IMR-90 (cell line): ENCODE data around the gene ZNF783. TPM values are rescaled to one million over a fixed set of nuclear protein-coding genes. Genes with fewer than 3 reads are reported as not detected.

Experiments used
- ATAC-seq: fragments of 200-7000 bp; cut with Tn5 transposase; 2 replicates; pipeline ENCODE4 v1.9.1; 2020; ENCODE audit warnings: low read depth, mild to moderate bottlenecking, moderate library complexity
- BruUV-seq: library from RNA; stranded (reverse); fragments of 400-500 nt; replicated peaks from 2 replicates; lab custom pipeline; 2021; lab: Mats Ljungman, UMichigan
- CTCF ChIA-PET: fragments of 300-600 bp; formaldehyde crosslinking; extraction: SDS; loops from one replicate; lab custom pipeline; 2021; ENCODE audit warnings: antibody characterized with exemption; lab: Yijun Ruan, JAX
- POLR2A ChIA-PET: fragments of 300-600 bp; sonication (Branson Sonifier 250); formaldehyde crosslinking; loops from one replicate; lab custom pipeline; 2022; ENCODE audit warnings: antibody characterized with exemption; ENCODE audit not compliant: unreplicated experiment; lab: Charles Lee
- DNase-seq: peaks from one replicate; pipeline ENCODE4 v3.0.0; 2013
- H2AFZ ChIP-seq: replicated peaks from 2 replicates; pipeline ENCODE3; 2013; ENCODE audit warnings: low read length, mild to moderate bottlenecking; ENCODE audit not compliant: poor library complexity
- H2AK5ac ChIP-seq: 2 replicates; pipeline ENCODE4 v1.6.1; 2013; ENCODE audit warnings: low read depth, low read length, inconsistent platforms
- H2AK9ac ChIP-seq: replicated peaks from 2 replicates; pipeline ENCODE3; 2013; ENCODE audit warnings: mild to moderate bottlenecking, low read depth, low read length, moderate library complexity; ENCODE audit not compliant: poor library complexity
- H2BK120ac ChIP-seq: 2 replicates; pipeline ENCODE4 v1.6.1; 2013; ENCODE audit warnings: low read depth, low read length, inconsistent platforms
- H2BK15ac ChIP-seq: 3 replicates; pipeline ENCODE4 v1.6.1; 2013; ENCODE audit warnings: low read depth, low read length, inconsistent platforms
- H2BK20ac ChIP-seq: 2 replicates; pipeline ENCODE4 v1.6.1; 2013; ENCODE audit warnings: low read depth, mild to moderate bottlenecking, inconsistent platforms, low read length, moderate library complexity
- H2BK5ac ChIP-seq: 2 replicates; pipeline ENCODE4 v1.6.1; 2013; ENCODE audit warnings: mild to moderate bottlenecking, low read depth, low read length, inconsistent platforms; ENCODE audit not compliant: poor library complexity, severe bottlenecking
- H3K14ac ChIP-seq: replicated peaks from 2 replicates; pipeline ENCODE4 v1.6.1; 2013; ENCODE audit warnings: low read depth, low read length, inconsistent platforms
- H3K18ac ChIP-seq: 2 replicates; pipeline ENCODE4 v1.6.1; 2013; ENCODE audit warnings: low read depth, low read length, control low read depth
- H3K23ac ChIP-seq: 2 replicates; pipeline ENCODE4 v1.6.1; 2013; ENCODE audit warnings: low read depth, low read length, inconsistent platforms
- H3K27ac ChIP-seq: 2 replicates; pipeline ENCODE4 v1.5.1; 2013; ENCODE audit warnings: mild to moderate bottlenecking, control low read depth, low read length; ENCODE audit not compliant: insufficient read depth
- H3K27me3 ChIP-seq: 2 replicates; pipeline ENCODE4 v1.6.1; 2013; ENCODE audit warnings: low read length; ENCODE audit not compliant: control insufficient read depth, insufficient read depth
- H3K36me3 ChIP-seq: 2 replicates; pipeline ENCODE4 v1.6.1; 2013; ENCODE audit warnings: low read length, mixed read lengths; ENCODE audit not compliant: control insufficient read depth, insufficient read depth
- H3K4ac ChIP-seq: 2 replicates; pipeline ENCODE4 v1.6.1; 2013; ENCODE audit warnings: low read depth, low read length, inconsistent platforms
- H3K4me1 ChIP-seq: 2 replicates; pipeline ENCODE4 v1.6.1; 2013; ENCODE audit warnings: low read length, mixed read lengths; ENCODE audit not compliant: control insufficient read depth, insufficient read depth
- H3K4me2 ChIP-seq: 2 replicates; pipeline ENCODE4 v1.6.1; 2013; ENCODE audit warnings: low read depth, mild to moderate bottlenecking, control low read depth, low read length, moderate library complexity
- H3K4me3 ChIP-seq: 2 replicates; pipeline ENCODE4 v1.5.1; 2013; ENCODE audit warnings: low read depth, mild to moderate bottlenecking, control low read depth, low read length, moderate library complexity; ENCODE audit not compliant: insufficient read depth
- H3K56ac ChIP-seq: 2 replicates; pipeline ENCODE4 v1.6.1; 2013; ENCODE audit warnings: low read length, inconsistent platforms; ENCODE audit not compliant: insufficient read depth; ENCODE audit errors: extremely low read depth
- H3K79me1 ChIP-seq, 2 experiments: 2 replicates each; pipeline ENCODE4 v1.6.1; 2013; ENCODE audit warnings: low read length in 2 of 2, inconsistent platforms in 1 of 2, low read depth in 1 of 2
- H3K9ac ChIP-seq: 2 replicates; pipeline ENCODE4 v1.6.1; 2013; ENCODE audit warnings: low read depth, low read length, control low read depth
- H3K9me1 ChIP-seq: 2 replicates; pipeline ENCODE4 v1.6.1; 2013; ENCODE audit warnings: low read length, inconsistent platforms; ENCODE audit not compliant: insufficient read depth
- H3K9me3 ChIP-seq: 2 replicates; pipeline ENCODE4 v1.6.1; 2013; ENCODE audit warnings: low read length; ENCODE audit not compliant: control insufficient read depth, insufficient read depth
- H4K20me1 ChIP-seq: 2 replicates; pipeline ENCODE4 v1.6.1; 2013; ENCODE audit warnings: low read length, inconsistent platforms; ENCODE audit not compliant: insufficient read depth
- H4K5ac ChIP-seq: 2 replicates; pipeline ENCODE4 v1.6.1; 2013; ENCODE audit warnings: mild to moderate bottlenecking, low read depth, low read length, control low read depth
- H4K8ac ChIP-seq, 2 experiments: 2 replicates each; pipeline ENCODE4 v1.6.1; 2013; ENCODE audit warnings: low read depth in 2 of 2, low read length in 2 of 2, control low read depth in 1 of 2, inconsistent platforms in 1 of 2
- H4K91ac ChIP-seq: 2 replicates; pipeline ENCODE4 v1.6.1; 2013; ENCODE audit warnings: low read depth, low read length, inconsistent platforms; ENCODE audit not compliant: insufficient read depth
- BHLHE40 ChIP-seq: fragments of 150-350 bp; IDR thresholded peaks from 2 replicates; pipeline ENCODE4 v1.6.1; 2016; ENCODE audit warnings: mild to moderate bottlenecking, low read depth, low read length
- CEBPB ChIP-seq: IDR thresholded peaks from 2 replicates; pipeline ENCODE4 v1.6.1; 2012; ENCODE audit warnings: low read depth, low read length, improper control_type of control experiment
- MAZ ChIP-seq: IDR thresholded peaks from 2 replicates; pipeline ENCODE4 v1.6.1; 2012; ENCODE audit warnings: low read depth, mild to moderate bottlenecking, low read length, improper control_type of control experiment, moderate library complexity, borderline replicate concordance
- RAD21 ChIP-seq: IDR thresholded peaks from 2 replicates; pipeline ENCODE4 v1.6.1; 2012; ENCODE audit warnings: low read length, improper control_type of control experiment
- RCOR1 ChIP-seq: IDR thresholded peaks from 2 replicates; pipeline ENCODE4 v1.6.1; 2012; ENCODE audit warnings: mild to moderate bottlenecking, low read length, improper control_type of control experiment; ENCODE audit not compliant: insufficient replicate concordance
- RFX5 ChIP-seq: IDR thresholded peaks from 2 replicates; pipeline ENCODE4 v1.8.0; 2012; ENCODE audit warnings: low read depth, mild to moderate bottlenecking, low read length, moderate library complexity
- WGBS, 2 experiments: methylation state at CpG; one replicate each; pipeline versions ENCODE4 v1.1.5 to v1.1.7; 2013; ENCODE audit warnings: missing lambda C conversion rate in 2 of 2; ENCODE audit not compliant: insufficient read length in 1 of 2; ENCODE audit errors: extremely low coverage in 2 of 2; 5-methylcytosine and 5-hydroxymethylcytosine counted together
- dilution Hi-C: fragments of 300-500 bp; cut with HindIII; formaldehyde crosslinking; loops from one replicate; pipeline ENCODE4 v1.14.3; 2018; ENCODE audit warnings: low sequenced_read_pairs; ENCODE audit not compliant: unreplicated experiment
- in situ Hi-C: fragments of 300-500 bp; cut with MboI; formaldehyde crosslinking; loops from 3 replicates; pipeline ENCODE4 v1.14.3; 2019; ENCODE audit warnings: low sequenced_read_pairs, inconsistent platforms, mixed read lengths
- intact Hi-C: fragments of 100-400 bp; cut with micrococcal nuclease; formaldehyde crosslinking; loops from 2 replicates; pipeline ENCODE4 v1.10.0; 2022
- polyA plus RNA-seq, 3 experiments: library from polyadenylated mRNA; depleted of rRNA; stranded (reverse); fragments of >200 nt; gene quantifications; 2 replicates each; pipeline ENCODE4 v1.2.3, GENCODE V29; 2012; ENCODE audit warnings: low replicate concordance in 1 of 3
- total RNA-seq: library from RNA; depleted of rRNA; stranded (reverse); fragments of >200 nt; gene quantifications from 2 replicates; pipeline ENCODE4 v1.2.3, GENCODE V29; 2012
- TF ChIP-seq, protein P1 (sequence below): fragments of 150-350 bp; IDR thresholded peaks from 2 replicates; pipeline ENCODE4 v1.6.1; 2017; ENCODE audit warnings: mild to moderate bottlenecking, antibody characterized with exemption, low read length, low read depth
- TF ChIP-seq, protein P2 (sequence below): fragments of 150-350 bp; IDR thresholded peaks from 2 replicates; pipeline ENCODE4 v1.6.1; 2016; ENCODE audit warnings: low read depth, mild to moderate bottlenecking, low read length, moderate library complexity, borderline replicate concordance

Gene ZNF783
- total and polyA plus RNA-seq, 2 of the 4 experiments (the other 2 are of a cell fraction): 2.3 to 7.2 TPM

DNA sequence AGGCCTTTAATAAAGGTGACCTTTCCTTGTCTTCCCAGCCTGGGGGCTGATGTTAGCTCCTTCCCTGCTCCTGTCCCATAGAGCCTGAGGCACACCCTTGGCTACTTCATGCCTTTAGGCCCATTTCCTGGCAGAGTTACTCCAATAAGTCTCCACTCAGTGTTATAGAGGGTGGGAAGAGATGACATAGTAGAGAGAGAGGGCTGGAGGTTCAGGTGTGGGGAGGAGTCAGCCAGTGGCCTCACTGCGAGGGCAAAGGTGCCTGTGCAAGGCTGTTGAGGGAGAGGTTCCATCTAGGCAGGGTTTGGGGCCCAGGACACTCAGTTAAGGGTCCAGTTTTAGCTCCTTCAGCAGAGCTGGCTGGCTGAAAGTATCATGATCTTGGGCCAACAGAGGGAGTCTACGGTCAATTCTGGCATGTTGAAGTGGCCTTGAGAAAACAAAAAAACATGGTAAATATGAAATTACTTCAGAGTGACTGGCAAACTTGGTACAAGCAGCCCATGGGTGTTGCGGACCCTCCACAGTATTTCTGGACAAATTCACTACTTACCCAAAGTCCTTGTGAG, 67.9 kb downstream of the ZNF783 start:
- Histone ChIP-seq H3K9me1 (no peaks in the 10 kb centered on the region), H3K23ac (no peak overlapping the region), H4K91ac (no peak overlapping the region), H2AK9ac (no peak overlapping the region), H2BK15ac (no peak overlapping the region), H4K8ac (no peak overlapping the region), H3K36me3 (no peaks in the 10 kb centered on the region), H2AK5ac (no peak overlapping the region), H3K27ac (no peak overlapping the region), H3K79me1 (no peaks in the 10 kb centered on the region), H3K4ac (no peak overlapping the region), H3K9ac (no peak overlapping the region), H4K5ac (no peak overlapping the region), H3K4me1 (no peaks in the 10 kb centered on the region), H3K14ac (no peak overlapping the region), H3K4me3 (no peak overlapping the region), H4K20me1 (no peaks in the 10 kb centered on the region), H3K18ac (no peak overlapping the region), H3K4me2 (no peak overlapping the region), H2AFZ (no peak overlapping the region), H2BK5ac (no peak overlapping the region), H2BK120ac (no peak overlapping the region), H3K27me3 (peaks cover 2% of the 10 kb centered on the region), H2BK20ac (no peak overlapping the region), H3K9me3 (no peaks in the 10 kb centered on the region), H3K56ac (no peak overlapping the region)
- CTCF ChIA-PET: no interaction called here
- ATAC-seq (no peak), DNase-seq (no peak)
- dilution Hi-C loops: no loop called here
- intact Hi-C loops: loop anchor here (10.0 kb wide), 1 partner anchor 45 kb away; no protein-coding TSS in a partner anchor
- in situ Hi-C loops: no loop called here
- BruUV-seq: no TSS peak
- no CpG with 5 or more reads among the region's 3 CpGs for WGBS, 2 experiments
- POLR2A ChIA-PET: no interaction called here
- TF ChIP-seq RFX5 (no peak), MAZ (no peak), CEBPB (no peak), RCOR1 (no peak), BHLHE40 (no peak), RAD21 (no peak)
- TF ChIP-seq, protein P1, sequence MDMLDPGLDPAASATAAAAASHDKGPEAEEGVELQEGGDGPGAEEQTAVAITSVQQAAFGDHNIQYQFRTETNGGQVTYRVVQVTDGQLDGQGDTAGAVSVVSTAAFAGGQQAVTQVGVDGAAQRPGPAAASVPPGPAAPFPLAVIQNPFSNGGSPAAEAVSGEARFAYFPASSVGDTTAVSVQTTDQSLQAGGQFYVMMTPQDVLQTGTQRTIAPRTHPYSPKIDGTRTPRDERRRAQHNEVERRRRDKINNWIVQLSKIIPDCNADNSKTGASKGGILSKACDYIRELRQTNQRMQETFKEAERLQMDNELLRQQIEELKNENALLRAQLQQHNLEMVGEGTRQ: no peak
- TF ChIP-seq, protein P2, sequence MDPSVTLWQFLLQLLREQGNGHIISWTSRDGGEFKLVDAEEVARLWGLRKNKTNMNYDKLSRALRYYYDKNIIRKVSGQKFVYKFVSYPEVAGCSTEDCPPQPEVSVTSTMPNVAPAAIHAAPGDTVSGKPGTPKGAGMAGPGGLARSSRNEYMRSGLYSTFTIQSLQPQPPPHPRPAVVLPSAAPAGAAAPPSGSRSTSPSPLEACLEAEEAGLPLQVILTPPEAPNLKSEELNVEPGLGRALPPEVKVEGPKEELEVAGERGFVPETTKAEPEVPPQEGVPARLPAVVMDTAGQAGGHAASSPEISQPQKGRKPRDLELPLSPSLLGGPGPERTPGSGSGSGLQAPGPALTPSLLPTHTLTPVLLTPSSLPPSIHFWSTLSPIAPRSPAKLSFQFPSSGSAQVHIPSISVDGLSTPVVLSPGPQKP: no peak
